Activated CD8-positive, alpha-beta T cell treated with anti-CD3 and anti-CD28 coated beads for 36 hours (primary cell): ENCODE data around the gene FBXL17. TPM values are rescaled to one million over a fixed set of nuclear protein-coding genes. Genes with fewer than 3 reads are reported as not detected.

Experiments used
- ATAC-seq: fragments of 200-7000 bp; cut with Tn5 transposase; one replicate; pipeline ENCODE4 v1.10.0; 2021; ENCODE audit warnings: mild to moderate bottlenecking, moderate library complexity
- CTCF ChIA-PET: fragments of 350-600 bp; sonication (Branson Sonifier 250); formaldehyde crosslinking; loops from one replicate; lab custom pipeline; 2021; ENCODE audit warnings: antibody characterized with exemption; lab: Charles Lee
- POLR2A ChIA-PET: fragments of 350-600 bp; sonication (Branson Sonifier 250); formaldehyde crosslinking; loops from one replicate; lab custom pipeline; 2021; ENCODE audit warnings: antibody characterized with exemption; lab: Charles Lee
- DNase-seq: peaks from one replicate; pipeline ENCODE4 v3.0.0-alpha.2; 2020
- H3K27ac Mint-ChIP-seq: one replicate; pipeline ENCODE4 v1.8.0; 2021; ENCODE audit warnings: mild to moderate bottlenecking, mixed read lengths
- H3K27me3 Mint-ChIP-seq: one replicate; pipeline ENCODE4 v1.8.0; 2021; ENCODE audit warnings: mixed read lengths
- H3K36me3 Mint-ChIP-seq: one replicate; pipeline ENCODE4 v1.8.0; 2021; ENCODE audit warnings: low read depth, mixed read lengths
- H3K4me1 Mint-ChIP-seq: one replicate; pipeline ENCODE4 v1.8.0; 2021; ENCODE audit warnings: low read depth, mixed read lengths
- H3K4me3 Mint-ChIP-seq: one replicate; pipeline ENCODE4 v1.8.0; 2021; ENCODE audit warnings: mild to moderate bottlenecking, moderate library complexity, mixed read lengths
- H3K9me3 Mint-ChIP-seq: one replicate; pipeline ENCODE4 v1.8.0; 2021; ENCODE audit warnings: mixed read lengths
- intact Hi-C: fragments of 100-400 bp; cut with micrococcal nuclease; formaldehyde crosslinking; loops from one replicate; pipeline ENCODE4 v1.10.0; 2022
- total RNA-seq, 2 experiments: library from RNA; stranded (reverse); gene quantifications; one replicate each; pipeline ENCODE4 v1.2.3, GENCODE V29; 2021
- TF ChIP-seq, protein P1 (sequence below): fragments of 200-600 bp; IDR thresholded peaks from one replicate; pipeline ENCODE4 v1.8.0; 2022; ENCODE audit warnings: antibody characterized with exemption, mild to moderate bottlenecking

The FBXL17 gene
- total RNA-seq, 2 experiments from 2014 or later: 3.0 to 5.3 TPM

- ATAC-seq (no peak), DNase-seq (no peak)
- H3K27me3 Mint-ChIP-seq: no peaks in the 10 kb centered on the region
- H3K4me1 Mint-ChIP-seq: no peaks in the 10 kb centered on the region
- H3K36me3 Mint-ChIP-seq: peaks cover 20% of the 10 kb centered on the region
- H3K27ac Mint-ChIP-seq: no peak overlapping the region
- intact Hi-C loops: no loop called here
- no peak overlapping the region for H3K4me3 Mint-ChIP-seq
- ChIA-PET POLR2A (no interaction called here), CTCF (interaction anchor here (1.0 kb wide), 1 partner anchor 64 kb away, joined by 3 read pairs; no protein-coding TSS in a partner anchor)
- H3K9me3 Mint-ChIP-seq: peaks cover 6% of the 10 kb centered on the region
- TF ChIP-seq, protein P1, sequence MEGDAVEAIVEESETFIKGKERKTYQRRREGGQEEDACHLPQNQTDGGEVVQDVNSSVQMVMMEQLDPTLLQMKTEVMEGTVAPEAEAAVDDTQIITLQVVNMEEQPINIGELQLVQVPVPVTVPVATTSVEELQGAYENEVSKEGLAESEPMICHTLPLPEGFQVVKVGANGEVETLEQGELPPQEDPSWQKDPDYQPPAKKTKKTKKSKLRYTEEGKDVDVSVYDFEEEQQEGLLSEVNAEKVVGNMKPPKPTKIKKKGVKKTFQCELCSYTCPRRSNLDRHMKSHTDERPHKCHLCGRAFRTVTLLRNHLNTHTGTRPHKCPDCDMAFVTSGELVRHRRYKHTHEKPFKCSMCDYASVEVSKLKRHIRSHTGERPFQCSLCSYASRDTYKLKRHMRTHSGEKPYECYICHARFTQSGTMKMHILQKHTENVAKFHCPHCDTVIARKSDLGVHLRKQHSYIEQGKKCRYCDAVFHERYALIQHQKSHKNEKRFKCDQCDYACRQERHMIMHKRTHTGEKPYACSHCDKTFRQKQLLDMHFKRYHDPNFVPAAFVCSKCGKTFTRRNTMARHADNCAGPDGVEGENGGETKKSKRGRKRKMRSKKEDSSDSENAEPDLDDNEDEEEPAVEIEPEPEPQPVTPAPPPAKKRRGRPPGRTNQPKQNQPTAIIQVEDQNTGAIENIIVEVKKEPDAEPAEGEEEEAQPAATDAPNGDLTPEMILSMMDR: no peak
These were observed 57.0 kb downstream of the FBXL17 start for GRCh38 chr5:108324886-108325285.

- CTCF ChIA-PET: no interaction called here
- Mint-ChIP-seq H3K27ac (no peak overlapping the region), H3K27me3 (no peaks in the 10 kb centered on the region), H3K4me3 (no peak overlapping the region), H3K4me1 (no peaks in the 10 kb centered on the region), H3K9me3 (peaks cover 5% of the 10 kb centered on the region), H3K36me3 (peaks cover 13% of the 10 kb centered on the region)
- intact Hi-C loops: no loop called here
- DNase-seq: no peak
- ATAC-seq: no peak
- POLR2A ChIA-PET: no interaction called here
- TF ChIP-seq, protein P1: no peak
These were observed 60.6 kb downstream of the FBXL17 start for GRCh38 chr5:108321341-108321740.

DNA sequence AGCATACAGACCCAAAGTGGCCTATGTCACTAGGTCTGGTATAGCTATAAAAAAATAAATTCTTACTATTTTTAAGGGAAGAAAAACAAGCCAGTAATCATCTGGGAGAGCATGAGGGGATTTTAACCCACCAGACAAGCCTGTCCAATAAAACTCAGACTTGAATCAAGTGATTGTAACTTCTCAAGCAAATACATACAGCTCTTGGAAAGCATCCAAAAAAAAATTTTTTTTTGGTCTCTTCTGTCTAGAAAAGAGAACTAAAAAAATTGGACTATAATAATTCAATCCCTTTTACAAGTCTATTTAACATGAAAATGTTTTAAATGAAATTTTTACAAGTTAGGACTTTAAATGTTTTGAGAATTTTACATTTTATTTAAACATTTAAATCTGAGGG is 61.7 kb downstream of the FBXL17 start:
- Mint-ChIP-seq H3K27ac (no peak overlapping the region), H3K27me3 (no peaks in the 10 kb centered on the region), H3K4me1 (no peaks in the 10 kb centered on the region), H3K9me3 (no peaks in the 10 kb centered on the region), H3K4me3 (no peak overlapping the region), H3K36me3 (peaks cover 4% of the 10 kb centered on the region)
- ATAC-seq (no peak), DNase-seq (no peak)
- CTCF ChIA-PET: no interaction called here
- intact Hi-C loops: no loop called here
- POLR2A ChIA-PET: no interaction called here
- TF ChIP-seq, protein P1: no peak

DNA sequence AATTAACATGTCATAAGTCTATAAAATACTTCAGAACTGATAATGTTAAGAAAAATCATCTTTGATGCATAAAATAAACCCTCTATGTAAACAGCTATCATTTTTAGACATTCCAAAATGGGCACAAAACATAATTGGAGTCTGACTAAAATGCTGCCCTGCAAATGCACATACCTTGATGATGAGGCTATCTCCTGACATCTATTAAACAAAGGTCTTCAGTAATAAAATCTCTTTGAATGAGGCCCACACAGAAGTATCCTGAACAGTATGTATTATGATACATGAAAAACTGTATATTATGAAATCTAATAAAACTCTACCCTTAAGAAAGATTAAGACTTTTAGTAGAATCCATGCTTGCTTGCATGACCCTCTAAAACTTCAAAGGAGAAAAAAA is 66.1 kb downstream of the FBXL17 start:
- no peaks in the 10 kb centered on the region for H3K27me3 Mint-ChIP-seq
- H3K27ac Mint-ChIP-seq: no peak overlapping the region
- DNase-seq (no peak), ATAC-seq (no peak)
- intact Hi-C loops: no loop called here
- H3K4me1 Mint-ChIP-seq: no peaks in the 10 kb centered on the region
- ChIA-PET POLR2A (no interaction called here), CTCF (no interaction called here)
- H3K9me3 Mint-ChIP-seq: no peaks in the 10 kb centered on the region
- H3K36me3 Mint-ChIP-seq: no peaks in the 10 kb centered on the region
- TF ChIP-seq, protein P1: no peak
- H3K4me3 Mint-ChIP-seq: no peak overlapping the region

DNA sequence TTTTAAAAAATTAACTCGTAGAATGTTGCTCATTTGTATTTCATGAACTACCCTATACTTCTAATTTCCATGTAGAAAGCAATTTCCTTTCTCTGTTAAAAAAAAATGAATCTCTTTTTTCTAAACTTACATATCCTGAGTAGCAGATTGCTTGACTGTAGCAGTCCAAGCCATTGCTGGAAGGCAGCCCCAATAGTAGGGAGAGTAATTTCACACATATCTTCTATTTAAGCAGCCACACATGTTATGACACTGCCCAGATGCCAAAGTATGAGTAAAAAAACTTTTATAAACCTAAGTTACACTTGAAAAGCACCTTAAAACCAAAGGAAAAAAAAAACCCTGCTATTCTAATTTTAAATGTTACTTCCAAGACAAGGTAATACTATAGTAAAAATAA is 69.6 kb downstream of the FBXL17 start:
- no peak for DNase-seq
- TF ChIP-seq, protein P1: no peak
- H3K27ac Mint-ChIP-seq: no peak overlapping the region
- no peaks in the 10 kb centered on the region for H3K4me1 Mint-ChIP-seq
- intact Hi-C loops: no loop called here
- ChIA-PET CTCF (interaction anchor here (0.8 to 1.1 kb wide), 2 partner anchors 27 to 52 kb away, joined by 3 to 4 read pairs; no protein-coding TSS in a partner anchor), POLR2A (no interaction called here)
- H3K27me3 Mint-ChIP-seq: no peaks in the 10 kb centered on the region
- peaks cover 2% of the 10 kb centered on the region for H3K36me3 Mint-ChIP-seq
- H3K4me3 Mint-ChIP-seq: no peak overlapping the region
- no peak for ATAC-seq
- H3K9me3 Mint-ChIP-seq: no peaks in the 10 kb centered on the region
